ENCODE data around the gene FMNL2.

DNA sequence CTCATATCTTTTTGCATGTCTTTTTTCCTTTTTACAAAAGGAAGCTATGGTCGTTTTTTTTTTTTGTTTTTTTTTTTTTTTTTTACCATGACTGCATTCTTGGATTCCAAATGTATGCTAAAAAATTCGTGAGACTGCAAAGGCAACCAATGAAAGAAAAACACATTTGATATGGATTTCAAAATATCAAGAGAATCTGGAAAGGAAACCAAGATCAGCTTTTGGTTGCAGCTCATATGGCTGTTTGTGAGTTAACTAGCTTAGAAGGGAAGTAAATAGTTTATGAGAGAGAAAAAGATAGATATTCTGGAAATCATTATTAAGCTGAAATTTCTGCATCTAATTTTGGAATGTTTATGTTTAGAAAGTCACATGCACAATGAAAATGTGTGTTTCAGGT, 272.0 kb downstream of the FMNL2 start:
- TF ChIP-seq, protein P1, sequence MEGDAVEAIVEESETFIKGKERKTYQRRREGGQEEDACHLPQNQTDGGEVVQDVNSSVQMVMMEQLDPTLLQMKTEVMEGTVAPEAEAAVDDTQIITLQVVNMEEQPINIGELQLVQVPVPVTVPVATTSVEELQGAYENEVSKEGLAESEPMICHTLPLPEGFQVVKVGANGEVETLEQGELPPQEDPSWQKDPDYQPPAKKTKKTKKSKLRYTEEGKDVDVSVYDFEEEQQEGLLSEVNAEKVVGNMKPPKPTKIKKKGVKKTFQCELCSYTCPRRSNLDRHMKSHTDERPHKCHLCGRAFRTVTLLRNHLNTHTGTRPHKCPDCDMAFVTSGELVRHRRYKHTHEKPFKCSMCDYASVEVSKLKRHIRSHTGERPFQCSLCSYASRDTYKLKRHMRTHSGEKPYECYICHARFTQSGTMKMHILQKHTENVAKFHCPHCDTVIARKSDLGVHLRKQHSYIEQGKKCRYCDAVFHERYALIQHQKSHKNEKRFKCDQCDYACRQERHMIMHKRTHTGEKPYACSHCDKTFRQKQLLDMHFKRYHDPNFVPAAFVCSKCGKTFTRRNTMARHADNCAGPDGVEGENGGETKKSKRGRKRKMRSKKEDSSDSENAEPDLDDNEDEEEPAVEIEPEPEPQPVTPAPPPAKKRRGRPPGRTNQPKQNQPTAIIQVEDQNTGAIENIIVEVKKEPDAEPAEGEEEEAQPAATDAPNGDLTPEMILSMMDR (IDR thresholded peaks at IDR 0.05) = no peak
- TF ChIP-seq ZFX (IDR thresholded peaks at IDR 0.05; ENCODE audit: borderline replicate concordance) = no peak
